ENCODE data around the gene ARL3.

The ARL3 gene

GRCh38 chr10:102639537-102639936 lies 74.7 kb downstream of the ARL3 start:
- no peak for DNase-seq (ENCODE audit: low spot score)

- DNase-seq (ENCODE audit: low spot score) = no peak
Observed at GRCh38 chr10:102635377-102635776, 78.8 kb downstream of the ARL3 start.

GRCh38 chr10:102634686-102635085 lies 79.5 kb downstream of the ARL3 start:
- peak; percentile 34 for DNase-seq (ENCODE audit: low spot score)

GRCh38 chr10:102633848-102634247 lies 80.3 kb downstream of the ARL3 start:
- no peak for DNase-seq (ENCODE audit: low spot score)

- peak; percentile 59 for DNase-seq (ENCODE audit: low spot score)
Observed at GRCh38 chr10:102633287-102633686, 80.9 kb downstream of the ARL3 start.

- DNase-seq (ENCODE audit: low spot score) = no peak
Observed at GRCh38 chr10:102632394-102633111, 81.6 kb downstream of the ARL3 start.

- no peak for DNase-seq (ENCODE audit: low spot score)
Observed at GRCh38 chr10:102631525-102632393, 82.4 kb downstream of the ARL3 start.

GRCh38 chr10:102630663-102631062 lies 83.5 kb downstream of the ARL3 start:
- no peak for DNase-seq (ENCODE audit: low spot score)

- peak; percentile 98 for DNase-seq (ENCODE audit: low spot score)
Observed at GRCh38 chr10:102629661-102630614, 84.3 kb downstream of the ARL3 start.

- peak; percentile 71 for DNase-seq (ENCODE audit: low spot score)
Observed at GRCh38 chr10:102628451-102628911, 85.7 kb downstream of the ARL3 start.

- DNase-seq (ENCODE audit: low spot score) = peak; percentile 93
Observed at GRCh38 chr10:102627736-102628293, 86.4 kb downstream of the ARL3 start.

- DNase-seq (ENCODE audit: low spot score) = no peak
Observed at GRCh38 chr10:102627291-102627735, 86.9 kb downstream of the ARL3 start.

- no peak for DNase-seq (ENCODE audit: low spot score)
Observed at GRCh38 chr10:102626026-102626685, 88.0 kb downstream of the ARL3 start.

- peak; percentile 59 for DNase-seq (ENCODE audit: low spot score)
Observed at GRCh38 chr10:102624751-102625645, 89.2 kb downstream of the ARL3 start.

- DNase-seq (ENCODE audit: low spot score) = no peak
Observed at GRCh38 chr10:102624094-102624493, 90.1 kb downstream of the ARL3 start.

Measured in kidney tubule cell (primary cell).